EH (cell line): ENCODE data around the gene AP4S1.
"Not testable (repeated sequence)": the region's sequence is repeated elsewhere in the genome, so short reads cannot be mapped to it uniquely, and the experiment has no call there.

Experiments used
- DNase-seq: peaks from one replicate; pipeline ENCODE4 v3.0.0-alpha.2; 2015; ENCODE audit warnings: low read depth

Gene AP4S1, protein sequence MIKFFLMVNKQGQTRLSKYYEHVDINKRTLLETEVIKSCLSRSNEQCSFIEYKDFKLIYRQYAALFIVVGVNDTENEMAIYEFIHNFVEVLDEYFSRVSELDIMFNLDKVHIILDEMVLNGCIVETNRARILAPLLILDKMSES

DNA sequence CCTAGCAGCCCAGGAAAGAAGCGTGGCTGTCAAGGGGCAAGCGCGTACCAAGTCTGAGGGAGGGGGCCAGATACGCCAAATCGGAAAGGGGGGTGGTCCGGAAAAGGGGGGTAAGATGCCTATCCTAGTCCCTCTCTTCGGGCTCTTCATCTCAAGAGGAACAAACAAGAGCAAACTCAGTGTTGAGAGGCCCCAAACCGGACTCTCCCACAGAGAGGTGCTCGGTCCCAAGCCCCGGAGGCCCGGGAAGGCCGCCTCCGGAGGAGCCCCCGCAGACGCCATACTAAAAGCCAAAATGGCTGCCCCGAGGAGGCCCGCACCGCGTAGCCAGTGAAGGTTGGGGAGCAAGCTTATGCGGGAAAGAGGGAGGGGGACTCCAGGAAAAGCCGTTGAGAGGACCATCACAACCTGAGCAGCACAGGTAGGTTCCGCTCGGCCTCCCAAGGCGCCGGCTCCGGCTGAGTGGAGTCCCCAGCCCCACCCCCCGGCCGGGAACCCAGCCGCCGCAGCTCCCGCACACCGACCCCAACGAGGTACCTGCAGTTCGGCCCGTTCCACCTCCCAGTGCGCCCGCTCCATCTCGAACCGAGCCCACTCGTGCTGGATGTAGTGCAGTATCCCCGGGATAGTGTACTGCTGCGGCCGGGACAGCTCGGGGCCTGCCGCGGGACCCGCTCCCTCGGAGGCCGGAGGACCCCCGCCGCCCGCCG is at the start of gene AP4S1:
TSS of gene AP4S1 (plus strand) at position 283 of the 710 bp plus-strand sequence. CDS start 40,548 bp downstream, outside the sequence.
- peak; percentile 38 for DNase-seq

DNA sequence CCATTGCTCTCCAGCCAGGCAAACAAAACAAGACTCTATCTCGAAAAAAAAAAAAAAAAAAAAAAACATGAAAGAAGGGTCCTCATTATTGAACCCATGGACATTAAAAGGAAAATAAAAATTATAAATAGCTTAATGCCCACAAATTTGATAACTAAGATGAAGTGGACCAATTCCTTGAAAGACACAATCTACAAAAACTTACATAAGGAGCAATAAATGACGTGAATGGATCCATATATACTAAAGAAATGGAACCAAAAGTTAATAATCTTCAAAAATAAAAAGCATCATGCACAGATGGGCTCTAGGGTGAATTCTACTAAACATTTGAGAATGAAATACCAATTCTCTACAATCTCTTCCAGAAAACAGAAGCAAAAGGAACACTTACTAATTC is 47.7 kb upstream of the AP4S1 start:
- no peak for DNase-seq

DNA sequence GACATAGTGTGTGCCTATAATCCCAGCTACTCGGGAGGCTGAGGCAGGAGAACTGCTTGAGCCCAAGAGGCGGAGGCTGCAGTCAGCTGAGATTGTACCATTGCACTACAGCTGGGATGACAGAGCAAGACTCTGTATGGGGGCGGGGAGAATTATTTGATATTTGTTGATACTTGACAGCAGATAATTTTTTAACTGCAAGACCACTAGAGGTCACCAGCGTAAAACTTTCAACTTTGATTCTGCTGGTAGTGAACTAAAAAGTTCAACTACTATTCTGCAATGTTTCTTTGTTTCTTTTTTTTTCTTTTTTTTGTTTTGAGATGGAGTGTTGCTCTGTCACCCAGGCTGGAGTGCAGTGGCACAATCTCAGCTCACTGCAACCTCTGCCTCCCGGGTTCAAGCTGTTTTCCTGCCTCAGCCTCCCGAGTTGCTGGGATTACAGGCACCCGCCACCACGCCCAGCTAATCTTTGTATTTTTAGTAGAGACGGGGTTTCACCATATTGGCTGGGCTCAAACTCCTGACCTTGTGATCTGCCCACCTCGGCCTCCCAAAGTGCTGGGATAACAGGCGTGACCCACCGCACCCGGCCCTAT is 45.2 kb upstream of the AP4S1 start:
- DNase-seq, result peak; percentile 80

DNA sequence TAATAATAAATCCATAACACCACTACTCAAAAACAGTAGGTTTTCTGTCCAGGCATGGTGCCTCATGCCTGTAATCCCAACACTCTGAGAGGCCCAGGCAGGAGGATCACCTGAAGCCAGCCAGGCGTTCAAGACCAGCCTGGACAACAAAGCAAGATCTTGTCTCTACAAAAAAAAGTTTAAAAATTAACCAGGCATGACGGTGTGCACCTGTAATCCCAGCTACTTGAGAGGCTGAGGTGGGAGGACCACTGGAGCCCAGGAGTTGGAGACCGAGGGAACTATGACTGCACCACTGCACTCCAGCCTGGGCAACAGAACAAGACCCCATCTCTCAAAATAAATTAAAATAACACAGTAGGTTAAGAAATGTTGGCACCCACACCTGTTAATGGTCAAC is 44.5 kb upstream of the AP4S1 start:
- no peak for DNase-seq

DNA sequence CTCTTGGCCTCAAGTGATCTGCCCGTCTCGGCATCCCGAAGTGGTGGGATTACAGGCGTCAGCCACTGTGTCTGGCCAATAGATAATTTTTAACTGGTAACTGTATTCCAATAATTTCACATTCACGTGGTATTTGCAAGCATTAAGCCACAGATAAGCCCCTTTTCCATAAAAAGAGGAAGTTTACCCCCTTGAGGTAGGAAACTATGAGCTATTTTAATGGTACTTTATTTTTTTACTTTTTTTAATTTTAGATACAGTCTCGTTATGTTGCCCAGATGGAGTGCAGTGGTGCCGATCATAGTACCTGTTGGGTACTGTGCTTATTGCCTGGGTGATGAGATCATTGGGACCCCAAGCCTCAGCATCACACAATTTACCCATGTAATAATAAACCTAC is 42.9 kb upstream of the AP4S1 start:
- no peak for DNase-seq

DNA sequence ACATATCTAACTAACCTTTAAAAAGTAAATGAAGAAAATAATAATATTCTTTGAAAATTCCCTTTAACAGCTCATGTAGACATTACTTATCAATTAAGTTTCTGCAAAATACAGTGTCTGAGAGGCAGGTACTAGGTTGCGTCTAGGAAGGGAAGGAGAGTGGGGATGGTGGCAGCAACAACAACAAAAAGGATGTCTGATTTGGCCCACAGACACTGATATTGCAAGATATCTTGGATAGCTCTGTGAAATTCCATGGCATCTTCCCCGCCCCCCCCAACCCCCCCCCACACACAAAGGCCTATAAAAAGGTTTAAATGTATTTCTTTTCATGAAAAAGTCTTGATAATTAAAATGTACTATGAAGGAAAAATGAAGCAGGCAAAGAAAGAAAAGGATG is 41.6 kb upstream of the AP4S1 start:
- no peak for DNase-seq

DNA sequence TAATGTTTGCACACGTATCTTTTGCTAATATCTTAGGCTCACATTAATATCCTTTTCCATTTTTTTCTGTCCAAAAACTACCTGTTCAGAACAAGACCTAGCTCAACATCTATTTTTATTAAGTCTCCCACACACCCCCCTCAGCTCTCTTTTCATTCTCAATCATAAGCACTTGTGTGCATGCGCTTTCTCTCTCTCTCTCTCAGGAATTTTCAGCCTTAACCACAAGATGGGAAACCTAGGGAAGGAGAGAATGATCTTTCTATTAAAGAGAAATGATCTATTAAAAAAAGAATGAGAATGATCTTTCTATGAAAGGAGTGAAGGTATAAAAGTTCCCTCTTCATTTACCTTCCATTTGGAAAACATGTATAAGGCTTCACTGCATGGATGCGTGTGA is 39.7 kb upstream of the AP4S1 start:
- DNase-seq, result peak; percentile 13

DNA sequence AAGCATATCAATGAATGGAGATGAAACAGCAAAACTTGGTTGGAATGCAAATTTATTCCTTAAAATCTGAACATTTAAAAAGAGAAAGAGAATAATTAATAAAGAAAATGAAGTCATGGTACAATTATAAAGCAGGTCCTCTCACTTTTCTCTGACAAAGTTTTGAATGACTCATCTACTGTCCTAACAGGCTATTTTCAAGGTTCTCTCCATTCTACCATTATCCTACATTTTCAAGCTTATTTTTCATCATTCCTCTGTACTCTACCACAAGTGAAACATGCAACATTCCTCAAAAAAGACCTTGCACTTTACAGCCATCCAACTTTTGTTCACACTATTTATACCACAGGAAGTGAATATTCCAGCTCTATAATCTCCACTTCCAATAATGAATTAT is 36.9 kb upstream of the AP4S1 start:
- DNase-seq, result peak; percentile 64

DNA sequence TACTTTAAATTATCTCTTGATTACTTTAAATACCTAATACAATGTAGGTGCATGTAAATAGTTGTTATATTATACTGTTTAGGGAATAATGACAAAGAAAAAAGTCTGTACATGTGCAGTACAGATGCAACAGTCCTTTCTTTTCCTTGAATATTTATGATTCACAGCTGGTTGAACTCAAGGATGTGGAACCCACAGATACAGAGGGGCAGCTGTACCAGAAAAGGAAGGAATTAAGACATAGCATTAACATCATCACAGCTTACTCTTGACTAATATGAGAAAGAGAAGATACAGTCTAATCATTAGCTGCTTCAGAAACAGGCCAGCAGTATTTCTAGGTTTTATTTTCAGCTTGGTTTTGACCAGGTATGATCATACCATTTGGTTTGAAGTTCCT is 34.7 kb upstream of the AP4S1 start:
- DNase-seq, result no peak

DNA sequence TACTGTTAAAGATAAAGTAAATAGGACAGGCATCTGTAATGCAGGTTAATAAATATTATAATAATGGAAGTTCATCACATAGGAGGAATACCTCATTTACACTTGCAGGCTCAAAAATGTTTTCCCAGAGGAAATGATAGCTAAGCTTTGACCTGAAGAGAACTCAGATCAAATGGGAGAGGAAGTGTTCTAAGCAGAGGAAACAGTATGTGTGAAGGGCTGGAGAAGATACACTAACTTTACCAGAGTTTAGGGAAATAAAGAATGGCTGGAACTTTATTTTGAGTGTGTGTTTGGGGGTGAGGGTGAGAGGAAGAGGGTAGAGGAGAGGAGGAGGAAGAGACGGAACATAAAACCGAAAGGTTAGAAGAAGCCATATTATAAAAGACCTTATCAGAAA is 34.0 kb upstream of the AP4S1 start:
- DNase-seq, result no peak

DNA sequence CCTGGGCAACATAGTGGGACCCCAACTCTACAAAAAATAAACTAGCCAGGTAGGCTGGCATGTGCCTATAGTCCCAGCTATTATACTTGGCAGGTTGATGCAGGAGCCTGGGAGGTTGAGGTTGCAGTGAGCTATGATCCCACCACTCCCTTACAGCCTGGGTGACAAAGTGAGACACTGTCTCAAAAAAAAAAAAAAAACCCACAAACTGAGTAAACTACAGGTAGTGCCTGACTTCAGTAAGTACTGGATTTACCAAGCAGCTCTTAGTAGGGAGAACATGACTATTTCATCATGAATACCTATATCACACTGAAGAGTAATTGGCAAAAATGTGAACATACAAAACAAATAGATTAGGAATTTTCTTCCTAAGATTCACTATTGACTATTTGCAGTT is 32.4 kb upstream of the AP4S1 start:
- no peak for DNase-seq

DNA sequence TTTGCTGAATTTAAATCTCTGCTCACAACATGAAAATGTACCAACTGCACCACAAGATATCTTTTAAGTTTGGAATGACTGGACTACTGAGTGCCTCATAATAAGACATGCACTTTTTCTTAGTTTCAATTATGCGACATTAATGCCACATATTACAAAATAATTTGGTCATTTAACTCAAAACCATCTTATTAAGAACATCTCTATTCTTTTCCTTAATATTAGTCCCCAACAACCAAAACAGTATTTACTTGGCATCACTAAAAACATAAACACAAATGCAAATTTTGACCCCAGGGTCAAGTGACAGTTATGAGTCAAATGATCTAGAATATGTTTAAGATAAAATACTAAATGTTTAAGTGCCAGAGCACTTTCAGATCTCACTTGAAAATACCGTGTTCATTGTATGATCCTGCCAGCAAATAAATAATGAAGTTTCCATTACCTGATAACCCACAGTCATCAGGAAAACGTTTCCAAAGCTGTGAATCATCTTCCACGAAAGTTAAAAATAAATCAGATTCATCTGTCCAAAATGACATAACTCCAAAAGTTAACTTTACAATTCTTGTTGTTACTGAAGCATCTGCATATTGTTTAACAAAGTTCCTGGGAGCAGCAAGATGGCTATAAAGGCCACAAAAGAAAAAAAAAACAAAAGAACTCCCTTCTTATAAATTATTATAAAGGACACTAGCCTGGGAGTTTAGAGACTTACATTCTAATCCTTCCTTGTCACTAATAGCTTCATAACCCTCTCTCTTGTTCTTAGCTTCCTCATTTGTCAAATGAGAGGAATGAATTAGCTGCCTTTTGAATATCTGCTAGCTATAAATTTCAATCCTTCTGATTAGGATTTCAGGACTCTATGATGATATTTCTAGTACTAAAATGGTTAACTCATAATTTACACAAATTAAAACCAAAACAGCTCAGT is 30.5 kb upstream of the AP4S1 start:
- DNase-seq, result peak; percentile 59

DNA sequence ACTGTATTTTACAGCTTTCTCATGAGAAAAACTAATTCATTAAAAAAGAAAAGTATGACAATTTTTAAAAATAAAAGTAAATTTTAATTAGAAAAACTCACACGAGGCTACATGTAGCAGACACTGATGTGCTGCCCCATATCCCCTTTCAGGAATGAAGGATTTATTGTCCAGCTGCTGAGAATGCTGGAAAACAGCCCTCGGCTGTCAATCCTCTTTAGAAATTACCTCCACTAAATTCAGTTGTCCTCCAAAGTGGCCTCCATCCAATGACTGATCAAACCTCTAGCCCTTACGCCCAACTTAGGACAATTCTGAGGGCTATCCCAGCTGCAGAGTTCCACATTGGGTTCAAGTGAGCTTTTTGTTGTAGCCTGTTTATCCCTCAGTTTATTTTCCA is 29.8 kb upstream of the AP4S1 start:
- no peak for DNase-seq

DNA sequence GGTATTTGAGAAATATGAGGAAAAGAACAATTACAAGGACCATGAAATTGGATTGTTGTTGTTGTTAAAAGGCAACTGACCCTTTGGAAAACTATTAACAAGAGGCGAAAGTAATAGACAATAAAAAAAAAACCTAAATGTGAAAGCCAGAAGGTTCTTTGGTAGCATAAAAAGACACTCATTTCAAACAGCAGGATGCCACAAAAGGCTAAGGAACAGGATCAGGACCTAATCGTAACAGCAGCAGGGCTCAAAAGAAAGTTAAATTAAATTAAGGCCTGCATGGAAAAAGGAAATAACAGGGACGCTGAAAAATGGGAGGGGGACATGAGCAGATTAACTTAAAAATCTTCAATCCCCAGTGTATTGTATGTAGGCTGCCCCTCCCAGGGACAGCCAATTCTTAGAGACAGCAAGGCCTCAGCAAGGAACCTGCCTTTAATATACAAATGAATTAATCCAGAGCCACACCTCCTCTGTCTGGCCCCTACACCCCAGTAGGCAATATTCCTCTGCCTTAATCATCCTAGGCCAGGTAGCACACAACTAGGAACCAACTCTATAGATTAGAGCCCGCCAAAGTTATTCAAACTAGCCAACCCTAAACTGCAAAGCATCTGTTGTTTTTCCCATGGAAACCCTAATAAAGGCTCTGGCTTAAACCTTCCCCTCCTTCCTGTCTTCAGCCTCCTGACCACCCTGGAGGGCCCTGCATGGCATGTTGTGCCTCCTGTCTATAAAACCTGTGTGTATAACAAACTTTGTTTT is 28.4 kb upstream of the AP4S1 start:
- DNase-seq, result no peak

DNA sequence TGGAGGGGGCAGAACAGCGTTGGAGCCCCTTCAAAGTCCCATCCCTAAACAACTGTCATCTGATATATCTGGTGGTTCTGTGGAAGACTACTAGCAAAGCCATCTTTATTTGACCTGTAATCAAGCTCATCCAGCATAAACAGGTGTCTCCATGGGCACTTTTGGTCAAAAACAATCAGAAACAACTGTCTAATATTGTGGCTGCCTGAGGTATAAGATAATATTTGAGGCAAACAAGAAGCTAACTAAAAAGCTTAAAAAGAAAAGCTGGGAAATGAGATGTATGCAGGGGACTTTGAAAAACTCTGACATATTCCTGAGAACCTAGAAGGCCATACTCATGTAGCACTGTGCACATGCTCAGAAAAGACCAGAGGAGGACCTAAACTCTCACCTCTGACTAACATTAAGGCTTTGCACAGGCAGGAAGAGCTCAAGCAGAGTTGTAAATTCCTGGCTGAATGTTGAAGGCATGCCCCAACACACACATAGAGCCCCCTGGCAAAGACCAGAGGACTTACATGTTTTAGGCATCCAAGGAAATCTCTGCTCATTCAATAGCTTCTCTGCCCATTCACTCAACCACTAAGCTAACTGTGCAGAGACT is 27.2 kb upstream of the AP4S1 start:
- DNase-seq, result no peak

DNA sequence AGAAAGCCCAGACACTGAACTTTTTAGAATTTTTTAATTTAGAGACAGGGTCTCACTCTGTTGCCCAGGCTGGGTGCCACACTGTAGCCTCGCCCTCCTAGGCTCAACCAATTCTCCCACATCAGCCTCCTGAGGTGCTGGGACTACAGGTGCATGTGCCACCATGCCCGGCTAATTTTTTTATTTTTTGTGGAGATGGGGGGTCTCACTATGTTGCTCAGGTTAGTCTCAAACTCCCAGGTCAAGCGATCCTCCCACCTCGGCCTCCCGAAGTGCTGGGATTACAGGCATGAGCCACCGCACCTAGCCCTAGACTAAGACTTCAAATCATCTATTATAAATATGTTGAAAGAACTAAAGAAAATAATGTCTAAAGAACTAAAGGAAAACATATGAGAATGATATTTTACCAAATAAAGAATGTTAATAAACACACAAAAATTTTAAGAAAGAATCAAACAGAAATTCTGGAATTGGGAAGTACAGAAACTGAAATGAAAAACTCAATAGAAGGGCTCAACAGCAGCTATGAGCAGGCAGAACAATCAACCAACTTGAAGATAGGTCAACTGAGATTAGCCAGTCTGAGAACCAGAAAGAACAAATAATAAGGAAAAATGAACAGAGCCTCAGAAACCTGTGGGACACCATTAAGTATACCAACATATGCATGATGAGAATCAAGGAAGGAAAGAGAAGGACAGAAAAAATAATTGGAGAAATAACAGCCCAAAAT is 26.2 kb upstream of the AP4S1 start:
- DNase-seq, result no peak

DNA sequence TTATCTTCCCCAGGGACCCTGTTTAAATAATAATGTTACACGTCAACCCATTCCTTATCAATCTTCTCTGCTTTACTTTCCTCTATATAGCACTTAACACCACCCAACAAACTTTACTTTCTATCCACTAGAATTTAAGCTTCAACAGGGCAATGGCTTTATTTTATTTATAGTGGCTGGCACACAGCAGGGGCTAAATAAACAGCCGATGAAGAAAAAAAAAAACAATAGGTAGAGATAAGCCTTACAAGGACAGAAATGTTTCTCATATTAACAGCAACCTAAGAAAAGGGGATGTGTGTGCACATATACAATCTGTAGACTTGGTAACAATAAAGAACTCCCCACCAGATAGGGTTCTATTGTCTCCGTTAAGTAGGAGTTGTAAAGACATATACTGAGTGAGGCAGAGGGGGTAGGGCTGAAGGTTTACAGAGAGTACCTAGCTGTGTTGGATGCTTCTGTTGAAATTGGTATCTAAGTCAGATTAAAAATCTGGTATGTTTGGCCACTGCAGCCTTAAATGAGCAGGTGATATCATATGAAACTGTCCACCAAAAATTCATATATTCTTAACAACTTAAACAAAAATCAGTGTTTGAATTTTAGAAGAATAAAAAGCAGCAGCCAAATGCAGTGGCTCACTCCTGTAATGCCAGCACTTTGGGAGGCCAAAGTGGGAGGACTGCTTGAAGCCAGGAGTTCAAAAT is 24.7 kb upstream of the AP4S1 start:
- DNase-seq, result no peak

DNA sequence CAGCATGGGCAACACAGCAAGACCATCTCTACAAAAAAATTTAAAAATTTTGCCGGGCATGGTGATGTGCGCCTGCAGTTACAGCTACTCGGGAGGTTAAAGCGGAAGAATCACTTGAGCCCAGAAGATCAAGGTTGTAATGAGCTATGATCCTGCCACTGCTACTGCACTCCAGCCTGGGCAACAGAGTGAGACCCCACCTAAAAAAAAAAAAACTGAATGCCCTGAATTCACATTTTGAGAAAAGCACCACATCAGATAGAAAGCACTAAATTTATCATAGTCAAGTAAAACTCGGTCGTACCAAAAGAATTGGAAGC is 24.1 kb upstream of the AP4S1 start:
- DNase-seq, result no peak

DNA sequence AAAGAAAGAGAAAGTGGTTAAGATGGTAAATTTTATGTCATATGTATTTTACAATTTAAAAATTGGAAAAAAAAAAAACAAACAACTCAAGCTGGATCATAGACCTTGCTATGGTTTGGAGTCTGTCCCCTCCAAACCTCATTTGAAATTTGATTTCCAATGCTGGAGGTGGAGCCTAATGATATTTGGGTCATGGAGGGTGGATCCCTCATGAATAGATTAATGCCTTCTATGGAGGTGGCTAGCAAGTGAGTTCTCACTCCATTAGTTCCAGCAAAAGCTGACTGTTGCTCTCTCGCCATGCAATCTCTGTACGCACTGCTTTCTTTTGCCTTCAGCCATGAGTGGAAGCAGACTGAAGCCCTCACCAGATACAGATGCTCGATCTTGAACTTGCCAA is 22.2 kb upstream of the AP4S1 start:
- DNase-seq, result no peak

DNA sequence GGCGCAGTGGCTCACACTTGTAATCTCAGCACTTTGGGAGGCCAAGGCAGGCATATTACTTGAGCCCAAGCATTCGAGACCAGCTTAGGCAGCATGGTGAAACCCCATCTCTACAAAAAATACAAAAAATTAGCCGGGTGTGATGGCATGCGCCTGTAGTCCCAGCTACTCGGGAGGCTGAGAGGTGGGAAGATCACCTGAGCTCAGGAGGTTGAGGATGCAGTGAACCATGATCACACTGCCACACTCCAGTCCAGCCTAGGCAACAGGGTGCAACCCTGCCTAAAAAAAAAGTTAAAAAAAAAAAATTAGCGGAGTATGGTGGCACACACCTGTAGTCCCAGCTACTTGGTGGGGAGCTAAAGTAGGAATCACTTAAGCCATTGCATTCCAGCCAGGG is 21.4 kb upstream of the AP4S1 start:
- DNase-seq, result not testable (repeated sequence)
